Prostate gland (tissue), 2 donors: ENCODE data around the gene AOAH. TPM values are rescaled to one million over a fixed set of nuclear protein-coding genes. Genes with fewer than 3 reads are reported as not detected.
"Not testable (repeated sequence)": the region's sequence is repeated elsewhere in the genome, so short reads cannot be mapped to it uniquely, and the experiment has no call there.

Experiments
- DNase-seq: peaks from one replicate; pipeline ENCODE4 v3.0.0-alpha.2; 2019; ENCODE audit warnings: low spot score
- H3K27ac ChIP-seq, 2 donors: fragments of 200-600 bp; sonication (generic); 2 replicates each; pipeline ENCODE4 v1.5.1; 2017 to 2019
- H3K27me3 ChIP-seq: fragments of 200-600 bp; sonication (generic); replicated peaks from 2 replicates; pipeline ENCODE4 v1.5.1; 2019; ENCODE audit not compliant: insufficient read depth
- H3K36me3 ChIP-seq, 2 donors: fragments of 200-600 bp; sonication (generic); 1 replicate in 1 of 2; 2 replicates in 1 of 2; pipeline versions ENCODE4 v1.5.1 to v1.8.1; 2017 to 2019
- H3K4me1 ChIP-seq: fragments of 200-600 bp; sonication (generic); replicated peaks from 2 replicates; pipeline ENCODE4 v1.5.1; 2019
- H3K4me3 ChIP-seq, 2 donors: fragments of 200-600 bp; sonication (generic); 2 replicates each; pipeline ENCODE4 v1.5.1; 2017 to 2019
- H3K9me3 ChIP-seq: fragments of 200-600 bp; sonication (generic); 2 replicates; pipeline ENCODE4 v1.5.1; 2017
- POLR2A ChIP-seq: fragments of 450-650 bp; IDR thresholded peaks from one replicate; pipeline ENCODE4 v1.6.1; 2016; ENCODE audit warnings: antibody characterized with exemption, mild to moderate bottlenecking
- POLR2AphosphoS5 ChIP-seq: sonication (generic); formaldehyde crosslinking; IDR thresholded peaks from one replicate; pipeline ENCODE4 v1.6.1; 2017; ENCODE audit warnings: antibody characterized with exemption
- WGBS: methylation state at CpG from one replicate; pipeline ENCODE4 v1.1.5; 2018; 5-methylcytosine and 5-hydroxymethylcytosine counted together
- intact Hi-C: fragments of 100-400 bp; cut with DNase I; formaldehyde crosslinking; loops from one replicate; pipeline ENCODE4 v1.14.2; 2022
- total RNA-seq, 2 donors: library from RNA; depleted of rRNA; stranded (reverse); fragments of >200 nt; gene quantifications; one replicate each; pipeline ENCODE4 v1.1.0, GENCODE V29; 2016
- TF ChIP-seq, protein P1 (sequence below), 4 experiments: fragments of 200-600 bp in 2 of 4; fragments of 450-650 bp in 2 of 4; sonication (generic) in 2 of 4; IDR thresholded peaks; 1 replicate in 3 of 4; 2 replicates in 1 of 4; pipeline ENCODE4 v1.5.1; 2016 to 2019; ENCODE audit warnings: antibody characterized with exemption in 4 of 4, mild to moderate bottlenecking in 2 of 4, moderate library complexity in 2 of 4

The AOAH gene
- total RNA-seq, 2 donors from 2014 or later = 4.1 to 4.8 TPM

DNA sequence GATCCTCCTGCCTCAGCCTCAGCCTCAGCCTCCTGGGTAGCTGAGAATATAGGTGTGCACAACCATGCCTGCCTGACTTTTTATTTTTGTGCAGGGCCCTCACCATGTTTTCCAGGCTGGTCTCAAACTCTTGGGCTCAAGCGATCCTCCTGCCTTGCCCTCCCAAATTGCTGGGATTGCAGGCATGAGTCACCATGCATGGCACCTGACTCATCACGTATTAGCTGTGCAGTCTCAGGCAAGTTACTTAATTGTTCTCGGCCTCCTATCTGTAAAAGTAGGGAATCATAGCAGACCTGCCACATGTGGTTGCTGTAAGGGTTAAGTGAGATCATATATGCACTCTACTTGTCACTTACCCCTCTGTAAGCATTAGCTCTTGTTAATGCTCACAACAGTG, 217.5 kb downstream of the AOAH start:
- Histone ChIP-seq H3K27ac (no peak overlapping the region), H3K36me3 (no peaks in the 10 kb centered on the region), H3K4me1 (no peaks in the 10 kb centered on the region), H3K4me3 (no peak overlapping the region), H3K9me3 (no peaks in the 10 kb centered on the region), H3K27me3 (no peaks in the 10 kb centered on the region)
- 88% methylated on average over 3 of the region's 3 CpGs for WGBS
- intact Hi-C loops = no loop called here
- TF ChIP-seq, protein P1, sequence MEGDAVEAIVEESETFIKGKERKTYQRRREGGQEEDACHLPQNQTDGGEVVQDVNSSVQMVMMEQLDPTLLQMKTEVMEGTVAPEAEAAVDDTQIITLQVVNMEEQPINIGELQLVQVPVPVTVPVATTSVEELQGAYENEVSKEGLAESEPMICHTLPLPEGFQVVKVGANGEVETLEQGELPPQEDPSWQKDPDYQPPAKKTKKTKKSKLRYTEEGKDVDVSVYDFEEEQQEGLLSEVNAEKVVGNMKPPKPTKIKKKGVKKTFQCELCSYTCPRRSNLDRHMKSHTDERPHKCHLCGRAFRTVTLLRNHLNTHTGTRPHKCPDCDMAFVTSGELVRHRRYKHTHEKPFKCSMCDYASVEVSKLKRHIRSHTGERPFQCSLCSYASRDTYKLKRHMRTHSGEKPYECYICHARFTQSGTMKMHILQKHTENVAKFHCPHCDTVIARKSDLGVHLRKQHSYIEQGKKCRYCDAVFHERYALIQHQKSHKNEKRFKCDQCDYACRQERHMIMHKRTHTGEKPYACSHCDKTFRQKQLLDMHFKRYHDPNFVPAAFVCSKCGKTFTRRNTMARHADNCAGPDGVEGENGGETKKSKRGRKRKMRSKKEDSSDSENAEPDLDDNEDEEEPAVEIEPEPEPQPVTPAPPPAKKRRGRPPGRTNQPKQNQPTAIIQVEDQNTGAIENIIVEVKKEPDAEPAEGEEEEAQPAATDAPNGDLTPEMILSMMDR (IDR thresholded peaks at IDR 0.05) = no peak
- TF ChIP-seq POLR2A = no peak
- TF ChIP-seq POLR2AphosphoS5 = no peak
- no peak for DNase-seq

DNA sequence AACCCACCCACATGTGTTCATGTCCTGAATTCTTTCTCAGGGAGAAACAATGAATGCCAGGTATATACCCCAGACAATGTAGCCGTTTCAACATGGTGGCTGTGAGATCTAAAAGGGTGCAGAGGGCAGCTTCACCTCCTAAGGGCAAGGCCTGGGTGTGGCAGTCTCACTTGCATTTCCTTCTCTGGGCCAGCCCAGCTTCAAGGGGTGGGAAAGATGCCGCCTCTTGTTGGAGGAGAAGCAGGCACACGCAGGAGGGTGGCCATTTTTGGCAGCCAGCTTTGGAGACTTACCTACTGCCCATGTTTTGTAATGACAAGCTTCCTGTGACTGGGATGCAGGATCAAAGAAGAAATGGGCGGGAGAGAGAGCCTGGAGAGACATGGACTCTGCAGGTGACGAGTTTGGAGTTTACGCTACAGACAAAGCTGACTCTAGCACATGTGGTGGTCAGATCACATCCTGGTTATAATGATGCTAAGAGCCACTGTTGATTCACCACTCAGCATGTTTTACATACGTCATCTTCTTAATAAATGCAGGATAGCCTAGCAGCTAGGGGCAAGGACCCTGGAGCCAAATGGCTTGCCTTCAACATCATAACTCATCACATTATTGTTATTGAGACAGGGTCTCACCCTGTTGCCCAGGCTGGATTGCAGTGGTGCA, 218.0 kb downstream of the AOAH start:
- TF ChIP-seq POLR2A (no peak), POLR2AphosphoS5 (no peak)
- TF ChIP-seq, protein P1 (IDR thresholded peaks at IDR 0.05) = no peak
- WGBS = 99% methylated on average over 7 of the region's 7 CpGs
- Histone ChIP-seq H3K27ac (no peak overlapping the region), H3K27me3 (no peaks in the 10 kb centered on the region), H3K4me1 (no peaks in the 10 kb centered on the region), H3K9me3 (no peaks in the 10 kb centered on the region), H3K4me3 (no peak overlapping the region), H3K36me3 (no peaks in the 10 kb centered on the region)
- intact Hi-C loops = no loop called here
- no peak for DNase-seq

DNA sequence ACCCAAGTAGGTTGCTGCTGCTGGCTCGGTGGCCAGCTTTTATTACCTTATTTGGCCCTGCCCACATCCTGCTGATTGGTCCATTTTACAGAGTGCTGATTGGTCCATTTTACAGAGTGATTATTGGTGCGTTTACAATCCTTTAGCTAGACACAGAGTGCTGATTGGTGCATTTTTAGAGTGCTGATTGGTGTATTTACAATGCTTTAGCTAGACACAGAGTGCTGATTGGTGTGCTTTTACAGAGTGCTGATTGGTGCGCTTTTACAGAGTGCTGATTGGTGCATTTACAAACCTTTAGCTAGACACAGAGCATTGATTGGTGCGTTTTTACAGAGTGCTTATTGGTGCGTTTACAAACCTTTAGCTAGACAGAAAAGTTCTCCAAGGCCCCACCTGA, 219.7 kb downstream of the AOAH start:
- H3K27ac ChIP-seq, H3K36me3 ChIP-seq, intact Hi-C loops, H3K4me3 ChIP-seq, DNase-seq, H3K4me1 ChIP-seq, H3K9me3 ChIP-seq, H3K27me3 ChIP-seq: not testable (repeated sequence)
- WGBS = 96% methylated on average over 5 of the region's 5 CpGs

DNA sequence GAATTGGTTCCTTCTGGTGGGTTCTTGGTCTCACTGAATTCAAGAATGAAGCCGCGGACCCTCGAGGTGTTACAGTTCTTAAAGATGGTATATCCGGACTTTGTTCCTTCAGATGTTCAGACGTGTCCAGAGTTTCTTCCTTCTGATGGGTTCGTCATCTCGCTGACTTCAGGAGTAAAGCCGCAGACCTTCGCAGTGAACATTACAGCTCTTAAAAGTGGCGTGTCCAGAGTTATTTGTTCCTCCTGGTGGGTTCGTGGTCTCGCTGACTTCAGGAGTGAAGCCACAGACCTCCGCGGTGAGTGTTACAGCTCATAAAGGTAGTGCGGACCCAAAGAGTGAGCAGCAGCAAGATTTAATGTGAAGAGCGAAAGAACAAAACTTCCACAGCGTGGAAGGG, 220.1 kb downstream of the AOAH start:
- H3K4me3 ChIP-seq, H3K4me1 ChIP-seq, H3K27ac ChIP-seq, intact Hi-C loops, H3K36me3 ChIP-seq, H3K9me3 ChIP-seq, DNase-seq, H3K27me3 ChIP-seq: not testable (repeated sequence)
- 97% methylated on average over 17 of the region's 17 CpGs for WGBS

DNA sequence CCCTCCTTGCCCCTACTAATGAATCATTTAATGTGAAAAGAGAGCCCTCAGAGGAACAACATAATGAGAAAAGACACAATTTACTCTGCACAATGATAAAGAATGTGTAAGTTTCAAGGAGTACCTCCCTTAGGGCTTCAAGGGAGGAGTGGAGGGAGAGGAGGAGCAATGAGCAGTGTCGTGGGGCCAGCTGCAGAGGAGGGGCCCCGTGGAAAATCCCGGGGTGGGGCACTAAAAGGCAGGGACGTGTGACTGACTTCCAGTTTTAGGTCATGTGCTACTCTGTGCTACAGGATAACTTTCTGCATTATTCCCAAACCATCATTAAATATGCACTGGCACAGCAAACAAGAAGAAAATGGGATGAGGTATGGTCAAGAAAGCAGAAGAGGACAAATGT, 226.5 kb downstream of the AOAH start:
- Histone ChIP-seq H3K4me3 (no peak overlapping the region), H3K36me3 (no peaks in the 10 kb centered on the region), H3K27ac (no peak overlapping the region), H3K4me1 (no peaks in the 10 kb centered on the region), H3K9me3 (no peaks in the 10 kb centered on the region), H3K27me3 (no peaks in the 10 kb centered on the region)
- intact Hi-C loops = no loop called here
- TF ChIP-seq, protein P1 (IDR thresholded peaks at IDR 0.05) = no peak
- TF ChIP-seq POLR2A (no peak), POLR2AphosphoS5 (no peak)
- WGBS = 46% methylated on average over 4 of the region's 4 CpGs
- DNase-seq = no peak

DNA sequence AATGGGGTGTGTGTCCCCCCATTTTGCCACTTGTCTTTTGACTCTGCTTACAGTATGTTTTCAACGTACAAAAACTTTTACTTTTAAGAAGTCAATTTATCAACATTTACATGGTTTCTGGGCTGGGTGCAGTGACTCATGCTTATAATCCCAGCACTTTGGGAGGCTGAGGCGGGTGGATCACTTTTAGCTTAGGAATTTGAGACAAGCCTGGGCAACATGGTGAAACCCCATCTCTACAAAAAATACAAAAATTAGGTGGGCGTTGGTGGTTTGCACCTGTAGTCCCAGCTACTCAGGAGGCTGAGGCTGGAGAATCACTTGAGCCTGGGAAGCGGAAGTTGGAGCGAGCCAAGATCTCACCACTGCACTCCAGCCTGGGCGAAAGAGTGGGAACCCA, 227.1 kb downstream of the AOAH start:
- 84% methylated on average over 6 of the region's 6 CpGs for WGBS
- H3K9me3 ChIP-seq, intact Hi-C loops, H3K36me3 ChIP-seq, H3K4me3 ChIP-seq, H3K27ac ChIP-seq, H3K4me1 ChIP-seq, H3K27me3 ChIP-seq, DNase-seq: not testable (repeated sequence)
